Keratinocyte (primary cell): ENCODE results near the gene ZNF14. TPM values are rescaled to one million over a fixed set of nuclear protein-coding genes. Genes with fewer than 3 reads are reported as not detected.

ENCODE experiments used
- DNase-seq: peaks from one replicate; pipeline ENCODE4 v3.0.0-alpha.2; 2011; ENCODE audit warnings: low read depth, missing footprints, low spot score
- FAIRE-seq: peaks from 2 replicates; lab custom pipeline; 2011; peaks lifted over from hg19 to GRCh38; lab: Jason Lieb, UNC
- H2AFZ ChIP-seq: 2 replicates; pipeline ENCODE4 v1.6.0; 2012; ENCODE audit warnings: low read length, control low read depth, inconsistent platforms; ENCODE audit not compliant: control insufficient read depth
- H3K27ac ChIP-seq: 2 replicates; pipeline ENCODE4 v1.5.1; 2011; ENCODE audit warnings: low read length; ENCODE audit not compliant: control insufficient read depth, insufficient read depth
- H3K27me3 ChIP-seq: 3 replicates; pipeline ENCODE4 v1.6.0; 2011; ENCODE audit warnings: low read length; ENCODE audit not compliant: control insufficient read depth, insufficient read depth; ENCODE audit errors: extremely low read depth
- H3K36me3 ChIP-seq, 2 experiments: 2 replicates in 1 of 2; 3 replicates in 1 of 2; pipeline ENCODE4 v1.5.1; 2011; ENCODE audit warnings: low read length in 2 of 2, mild to moderate bottlenecking in 1 of 2; ENCODE audit not compliant: control insufficient read depth in 2 of 2, insufficient read depth in 2 of 2; ENCODE audit errors: extremely low read depth in 1 of 2
- H3K4me1 ChIP-seq: 3 replicates; pipeline ENCODE4 v1.5.1; 2011; ENCODE audit warnings: low read length; ENCODE audit not compliant: control insufficient read depth, insufficient read depth; ENCODE audit errors: extremely low read depth
- H3K4me2 ChIP-seq: 3 replicates; pipeline ENCODE4 v1.6.0; 2011; ENCODE audit warnings: low read depth, low read length; ENCODE audit not compliant: control insufficient read depth, insufficient read depth; ENCODE audit errors: extremely low read depth
- H3K4me3 ChIP-seq, 3 experiments: fragments of 200-600 bp in 1 of 3; sonication (generic) in 1 of 3; 2 replicates in 2 of 3; 3 replicates in 1 of 3; pipeline ENCODE4 v1.5.1; 2011 to 2016; ENCODE audit warnings: low read length in 3 of 3, mild to moderate bottlenecking in 3 of 3, control low read depth in 2 of 3, inconsistent platforms in 1 of 3, low read depth in 1 of 3, mixed read lengths in 1 of 3, mixed run types in 1 of 3, moderate library complexity in 1 of 3; ENCODE audit not compliant: control insufficient read depth in 2 of 3, insufficient read depth in 2 of 3; ENCODE audit errors: extremely low read depth in 1 of 3
- H3K79me2 ChIP-seq: 2 replicates; pipeline ENCODE4 v1.6.0; 2012; ENCODE audit warnings: low read length; ENCODE audit not compliant: control insufficient read depth, insufficient read depth
- H3K9ac ChIP-seq: 3 replicates; pipeline ENCODE4 v1.6.0; 2011; ENCODE audit warnings: low read length; ENCODE audit not compliant: control insufficient read depth, insufficient read depth; ENCODE audit errors: extremely low read depth
- H3K9me1 ChIP-seq: 3 replicates; pipeline ENCODE4 v1.6.0; 2011; ENCODE audit warnings: low read length; ENCODE audit not compliant: control insufficient read depth, insufficient read depth; ENCODE audit errors: extremely low read depth
- H3K9me3 ChIP-seq: 2 replicates; pipeline ENCODE4 v1.5.1; 2012; ENCODE audit warnings: low read depth, low read length; ENCODE audit not compliant: control insufficient read depth
- H4K20me1 ChIP-seq: 3 replicates; pipeline ENCODE4 v1.6.0; 2011; ENCODE audit warnings: low read length; ENCODE audit not compliant: control insufficient read depth, insufficient read depth; ENCODE audit errors: extremely low read depth
- CTCF ChIP-seq, 3 experiments: IDR thresholded peaks in 1 of 3; conservative IDR thresholded peaks in 1 of 3; optimal IDR thresholded peaks in 1 of 3; 2 replicates in 2 of 3; 3 replicates in 1 of 3; pipeline versions ENCODE3 to v1.5.1; 2011; ENCODE audit warnings: low read length in 3 of 3, mild to moderate bottlenecking in 3 of 3, moderate library complexity in 2 of 3, control low read depth in 1 of 3, inconsistent platforms in 1 of 3; ENCODE audit not compliant: insufficient read depth in 2 of 3; ENCODE audit errors: extremely low read depth in 1 of 3
- EZH2 ChIP-seq: IDR thresholded peaks from one replicate; pipeline ENCODE4 v1.6.1; 2012; ENCODE audit warnings: inconsistent platforms, mild to moderate bottlenecking, low read length, moderate library complexity
- dilution Hi-C: fragments of 300-500 bp; cut with MboI; formaldehyde crosslinking; loops from one replicate; pipeline ENCODE4 v1.7.0; 2020; ENCODE audit warnings: low sequenced_read_pairs; ENCODE audit not compliant: extremely low pct_ligation_motif_present
- polyA plus RNA-seq, 5 experiments: library from polyadenylated mRNA; depleted of rRNA in 3 of 5; stranded (reverse) in 3 of 5; stranded (forward) in 1 of 5; unstranded in 1 of 5; fragments of >200 nt; gene quantifications; 1 replicate in 1 of 5; 2 replicates in 3 of 5; 3 replicates in 1 of 5; pipeline versions ENCODE4 v1.2.1 to v1.2.3, GENCODE V29; 2011 to 2012; ENCODE audit warnings: missing spikeins in 2 of 5, low read depth in 1 of 5, low replicate concordance in 1 of 5

ZNF14 gene
- polyA plus RNA-seq, 1 donor (not counting 4 experiments of a cell fraction or from before 2014, with no cell fraction given), result 2.1 TPM

GRCh38 chr19:19679176-19680073, 53.5 kb downstream of the ZNF14 start:
- H3K27me3 ChIP-seq, result no peaks in the 10 kb centered on the region
- TF ChIP-seq CTCF (optimal IDR thresholded peaks at IDR 0.05 in 1 of 3, IDR thresholded peaks at IDR 0.05 in 1 of 3, conservative IDR thresholded peaks at IDR 0.05 in 1 of 3; ENCODE audit: extremely low read depth in 1 of 3, insufficient read depth in 2 of 3, low read length in 3 of 3) (no peak), EZH2 (no peak)
- H3K9me1 ChIP-seq, result no peaks in the 10 kb centered on the region
- H4K20me1 ChIP-seq, result no peaks in the 10 kb centered on the region
- H3K9ac ChIP-seq, result no peak overlapping the region
- no peak overlapping the region for H3K4me3 ChIP-seq
- H3K79me2 ChIP-seq, result peaks cover 6% of the 10 kb centered on the region
- dilution Hi-C loops, result no loop called here
- H2AFZ ChIP-seq, result no peak overlapping the region
- H3K9me3 ChIP-seq, result peaks cover 25% of the 10 kb centered on the region
- FAIRE-seq (no peak), DNase-seq (no peak)
- H3K4me2 ChIP-seq, result no peak overlapping the region
- peaks cover 18 to 19% of the 10 kb centered on the region in 2 experiments for H3K36me3 ChIP-seq
- H3K27ac ChIP-seq, result no peak overlapping the region
- H3K4me1 ChIP-seq, result no peaks in the 10 kb centered on the region

- no peak overlapping the region for H2AFZ ChIP-seq
- TF ChIP-seq EZH2 (no peak), CTCF (optimal IDR thresholded peaks at IDR 0.05 in 1 of 3, IDR thresholded peaks at IDR 0.05 in 1 of 3, conservative IDR thresholded peaks at IDR 0.05 in 1 of 3; ENCODE audit: extremely low read depth in 1 of 3, insufficient read depth in 2 of 3, low read length in 3 of 3) (no peak)
- H3K36me3 ChIP-seq, result peaks cover 18 to 19% of the 10 kb centered on the region in 2 experiments
- no peaks in the 10 kb centered on the region for H3K27me3 ChIP-seq
- no peaks in the 10 kb centered on the region for H3K4me1 ChIP-seq
- H3K79me2 ChIP-seq, result peaks cover 10% of the 10 kb centered on the region
- dilution Hi-C loops, result no loop called here
- FAIRE-seq, result no peak
- DNase-seq, result no peak
- no peak overlapping the region for H3K9ac ChIP-seq
- no peak overlapping the region for H3K4me2 ChIP-seq
- H3K4me3 ChIP-seq, result no peak overlapping the region
- no peaks in the 10 kb centered on the region for H3K9me1 ChIP-seq
- H3K27ac ChIP-seq, result no peak overlapping the region
- H3K9me3 ChIP-seq, result peaks cover 25% of the 10 kb centered on the region
- no peaks in the 10 kb centered on the region for H4K20me1 ChIP-seq
Measured at GRCh38 chr19:19677579-19677978, 55.3 kb downstream of the ZNF14 start.
